ENCODE data around the gene PALM.

The PALM gene

DNA sequence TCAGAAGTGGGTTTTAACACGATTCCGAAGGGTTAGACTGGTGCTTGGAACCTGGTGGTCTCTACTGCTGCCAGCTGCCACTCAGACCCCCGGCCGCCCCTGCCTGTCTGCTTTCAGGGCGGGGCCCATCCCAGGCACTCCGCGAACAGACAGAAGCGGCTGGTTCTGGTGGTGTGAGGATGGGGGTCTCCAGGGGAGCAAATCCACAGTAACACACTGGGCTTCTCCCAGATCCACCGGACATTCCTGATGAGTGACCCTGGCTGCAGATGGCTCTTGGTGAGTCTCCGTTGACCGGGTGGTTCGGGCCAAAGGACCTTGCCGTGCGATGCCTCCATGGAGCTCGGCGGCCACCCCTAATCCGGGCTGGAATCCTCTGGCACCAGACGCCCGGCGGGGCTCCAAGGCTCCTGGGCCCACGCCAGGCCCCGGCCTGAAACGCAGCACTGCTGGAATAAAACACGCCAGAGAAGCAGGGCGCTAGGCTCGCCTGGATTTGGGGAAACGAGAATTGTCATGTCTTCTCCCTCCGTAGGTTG is 86.4 kb downstream of the PALM start:
- TF ChIP-seq ZFP3 (CRISPR knock-in tag; IDR thresholded peaks at IDR 0.05) (no peak), ZNF8 (CRISPR knock-in tag; IDR thresholded peaks at IDR 0.05) (no peak), BACH2 (CRISPR knock-in tag; IDR thresholded peaks at IDR 0.05; ENCODE audit: borderline replicate concordance) (no peak), ISL1 (CRISPR knock-in tag; IDR thresholded peaks at IDR 0.05) (no peak), CSDC2 (CRISPR knock-in tag; IDR thresholded peaks at IDR 0.05) (no peak), TCF4 (CRISPR knock-in tag; IDR thresholded peaks at IDR 0.05; ENCODE audit: borderline replicate concordance) (no peak), OSR1 (CRISPR knock-in tag; IDR thresholded peaks at IDR 0.05) (no peak), GLIS3 (CRISPR knock-in tag; IDR thresholded peaks at IDR 0.05) (no peak), PPARA (CRISPR knock-in tag; IDR thresholded peaks at IDR 0.05; ENCODE audit: borderline replicate concordance) (no peak), ZNF70 (CRISPR knock-in tag; IDR thresholded peaks at IDR 0.05) (no peak), ARNTL (CRISPR knock-in tag; IDR thresholded peaks at IDR 0.05; ENCODE audit: borderline replicate concordance, low read depth) (no peak), ZFP30 (CRISPR knock-in tag; IDR thresholded peaks at IDR 0.05) (no peak), RARB (CRISPR knock-in tag; IDR thresholded peaks at IDR 0.05) (no peak), ZNF565 (CRISPR knock-in tag; conservative IDR thresholded peaks at IDR 0.05; ENCODE audit: low read depth) (no peak)
- TF ChIP-seq, protein P1, sequence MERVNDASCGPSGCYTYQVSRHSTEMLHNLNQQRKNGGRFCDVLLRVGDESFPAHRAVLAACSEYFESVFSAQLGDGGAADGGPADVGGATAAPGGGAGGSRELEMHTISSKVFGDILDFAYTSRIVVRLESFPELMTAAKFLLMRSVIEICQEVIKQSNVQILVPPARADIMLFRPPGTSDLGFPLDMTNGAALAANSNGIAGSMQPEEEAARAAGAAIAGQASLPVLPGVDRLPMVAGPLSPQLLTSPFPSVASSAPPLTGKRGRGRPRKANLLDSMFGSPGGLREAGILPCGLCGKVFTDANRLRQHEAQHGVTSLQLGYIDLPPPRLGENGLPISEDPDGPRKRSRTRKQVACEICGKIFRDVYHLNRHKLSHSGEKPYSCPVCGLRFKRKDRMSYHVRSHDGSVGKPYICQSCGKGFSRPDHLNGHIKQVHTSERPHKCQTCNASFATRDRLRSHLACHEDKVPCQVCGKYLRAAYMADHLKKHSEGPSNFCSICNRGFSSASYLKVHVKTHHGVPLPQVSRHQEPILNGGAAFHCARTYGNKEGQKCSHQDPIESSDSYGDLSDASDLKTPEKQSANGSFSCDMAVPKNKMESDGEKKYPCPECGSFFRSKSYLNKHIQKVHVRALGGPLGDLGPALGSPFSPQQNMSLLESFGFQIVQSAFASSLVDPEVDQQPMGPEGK (CRISPR knock-in tag; IDR thresholded peaks at IDR 0.05; ENCODE audit: borderline replicate concordance) = no peak
- TF ChIP-seq, protein P2, sequence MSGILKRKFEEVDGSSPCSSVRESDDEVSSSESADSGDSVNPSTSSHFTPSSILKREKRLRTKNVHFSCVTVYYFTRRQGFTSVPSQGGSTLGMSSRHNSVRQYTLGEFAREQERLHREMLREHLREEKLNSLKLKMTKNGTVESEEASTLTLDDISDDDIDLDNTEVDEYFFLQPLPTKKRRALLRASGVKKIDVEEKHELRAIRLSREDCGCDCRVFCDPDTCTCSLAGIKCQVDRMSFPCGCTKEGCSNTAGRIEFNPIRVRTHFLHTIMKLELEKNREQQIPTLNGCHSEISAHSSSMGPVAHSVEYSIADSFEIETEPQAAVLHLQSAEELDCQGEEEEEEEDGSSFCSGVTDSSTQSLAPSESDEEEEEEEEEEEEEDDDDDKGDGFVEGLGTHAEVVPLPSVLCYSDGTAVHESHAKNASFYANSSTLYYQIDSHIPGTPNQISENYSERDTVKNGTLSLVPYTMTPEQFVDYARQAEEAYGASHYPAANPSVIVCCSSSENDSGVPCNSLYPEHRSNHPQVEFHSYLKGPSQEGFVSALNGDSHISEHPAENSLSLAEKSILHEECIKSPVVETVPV (CRISPR knock-in tag; IDR thresholded peaks at IDR 0.05) = no peak
- TF ChIP-seq, protein P3, sequence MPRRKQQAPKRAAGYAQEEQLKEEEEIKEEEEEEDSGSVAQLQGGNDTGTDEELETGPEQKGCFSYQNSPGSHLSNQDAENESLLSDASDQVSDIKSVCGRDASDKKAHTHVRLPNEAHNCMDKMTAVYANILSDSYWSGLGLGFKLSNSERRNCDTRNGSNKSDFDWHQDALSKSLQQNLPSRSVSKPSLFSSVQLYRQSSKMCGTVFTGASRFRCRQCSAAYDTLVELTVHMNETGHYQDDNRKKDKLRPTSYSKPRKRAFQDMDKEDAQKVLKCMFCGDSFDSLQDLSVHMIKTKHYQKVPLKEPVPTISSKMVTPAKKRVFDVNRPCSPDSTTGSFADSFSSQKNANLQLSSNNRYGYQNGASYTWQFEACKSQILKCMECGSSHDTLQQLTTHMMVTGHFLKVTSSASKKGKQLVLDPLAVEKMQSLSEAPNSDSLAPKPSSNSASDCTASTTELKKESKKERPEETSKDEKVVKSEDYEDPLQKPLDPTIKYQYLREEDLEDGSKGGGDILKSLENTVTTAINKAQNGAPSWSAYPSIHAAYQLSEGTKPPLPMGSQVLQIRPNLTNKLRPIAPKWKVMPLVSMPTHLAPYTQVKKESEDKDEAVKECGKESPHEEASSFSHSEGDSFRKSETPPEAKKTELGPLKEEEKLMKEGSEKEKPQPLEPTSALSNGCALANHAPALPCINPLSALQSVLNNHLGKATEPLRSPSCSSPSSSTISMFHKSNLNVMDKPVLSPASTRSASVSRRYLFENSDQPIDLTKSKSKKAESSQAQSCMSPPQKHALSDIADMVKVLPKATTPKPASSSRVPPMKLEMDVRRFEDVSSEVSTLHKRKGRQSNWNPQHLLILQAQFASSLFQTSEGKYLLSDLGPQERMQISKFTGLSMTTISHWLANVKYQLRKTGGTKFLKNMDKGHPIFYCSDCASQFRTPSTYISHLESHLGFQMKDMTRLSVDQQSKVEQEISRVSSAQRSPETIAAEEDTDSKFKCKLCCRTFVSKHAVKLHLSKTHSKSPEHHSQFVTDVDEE (CRISPR knock-in tag; IDR thresholded peaks at IDR 0.05) = no peak
- no peak for ATAC-seq

DNA sequence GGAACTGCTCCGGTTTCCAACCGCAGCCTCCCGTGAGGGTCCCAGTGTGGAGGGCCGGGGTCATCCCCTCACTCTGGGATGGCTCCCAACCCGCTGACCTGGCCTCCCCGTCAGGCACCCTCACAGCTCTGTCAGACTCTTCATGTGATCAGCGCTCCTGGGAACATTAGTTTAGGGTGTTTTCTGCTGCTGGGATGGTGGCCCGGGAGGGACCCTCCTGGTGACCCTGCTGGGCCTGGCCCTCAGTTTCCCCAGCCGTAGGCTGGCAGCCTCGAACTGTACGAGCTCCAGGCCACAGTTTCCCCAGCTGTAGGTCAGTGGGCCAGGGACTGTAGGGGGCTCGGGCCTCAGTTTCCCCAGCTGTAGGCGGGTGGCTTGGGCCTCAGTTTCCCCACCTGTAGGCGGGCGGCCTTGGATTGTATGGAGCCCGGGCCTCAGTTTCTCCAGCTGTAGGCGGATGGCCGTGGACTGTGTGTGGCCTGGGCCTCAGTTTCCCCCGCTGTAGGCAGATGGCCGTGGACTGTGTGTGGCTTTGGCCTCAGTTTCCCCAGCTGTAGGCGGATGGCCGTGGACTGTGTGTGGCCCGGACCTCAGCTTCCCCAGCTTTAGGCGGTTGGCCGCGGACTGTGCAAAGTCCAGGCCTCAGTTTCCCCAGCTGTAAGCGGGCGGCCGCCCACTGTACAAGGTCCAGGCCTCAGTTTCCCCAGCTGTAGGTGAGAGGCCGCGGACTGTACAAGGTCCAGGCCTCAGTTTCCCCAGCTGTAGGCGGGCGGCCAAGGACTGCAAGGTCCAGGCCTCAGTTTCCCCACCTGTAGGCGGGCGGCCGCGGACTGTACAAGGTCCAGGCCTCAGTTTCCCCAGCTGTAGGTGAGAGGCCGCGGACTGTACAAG is 87.2 kb downstream of the PALM start:
- ATAC-seq = no peak
- TF ChIP-seq ZNF8 (CRISPR knock-in tag; IDR thresholded peaks at IDR 0.05) = no peak

DNA sequence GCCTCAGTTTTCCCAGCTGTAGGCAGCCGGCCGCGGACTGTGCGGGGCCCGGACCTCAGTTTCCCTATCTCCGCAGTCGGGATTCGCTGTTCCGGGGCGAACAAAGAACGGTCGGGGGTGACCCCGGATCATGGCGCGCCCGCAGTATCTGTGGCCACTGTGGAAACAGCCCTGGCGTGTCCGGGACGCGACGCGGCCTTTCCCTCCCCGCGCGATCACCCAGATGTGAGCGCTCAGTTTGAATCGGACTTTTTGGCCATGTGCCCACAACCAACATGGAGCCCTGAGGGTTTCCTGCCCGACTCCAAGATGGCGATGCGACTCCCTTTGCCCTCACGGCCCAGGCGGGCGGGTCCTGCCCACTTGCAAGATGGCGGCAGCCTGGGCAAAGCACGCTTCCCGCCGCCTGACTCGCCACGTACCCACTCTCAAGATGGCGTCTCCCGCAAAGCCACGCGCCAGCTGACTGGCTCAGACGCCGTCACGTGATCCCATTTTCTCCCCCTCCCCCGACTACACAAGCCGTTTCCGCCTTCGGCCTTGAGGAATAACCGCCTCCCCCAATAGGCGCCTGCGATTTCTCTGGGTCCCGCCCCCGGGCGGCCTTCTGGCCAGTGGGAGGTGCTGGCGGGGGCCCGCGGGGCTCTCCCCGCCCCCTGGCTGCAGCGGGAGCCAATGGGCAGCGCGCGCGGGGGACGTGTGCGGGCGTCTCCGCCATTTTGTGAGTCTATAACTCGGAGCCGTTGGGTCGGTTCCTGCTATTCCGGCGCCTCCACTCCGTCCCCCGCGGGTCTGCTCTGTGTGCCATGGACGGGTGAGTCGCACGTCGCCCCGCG is 88.2 kb downstream of the PALM start, which contains the start of gene PTBP1:
Gene PTBP1, plus strand, starts transcription at position 761 of the 836 bp plus-strand sequence. Its CDS starts 46 bp downstream, at position 807.
- peak; percentile 88 for ATAC-seq
- TF ChIP-seq, protein P4, sequence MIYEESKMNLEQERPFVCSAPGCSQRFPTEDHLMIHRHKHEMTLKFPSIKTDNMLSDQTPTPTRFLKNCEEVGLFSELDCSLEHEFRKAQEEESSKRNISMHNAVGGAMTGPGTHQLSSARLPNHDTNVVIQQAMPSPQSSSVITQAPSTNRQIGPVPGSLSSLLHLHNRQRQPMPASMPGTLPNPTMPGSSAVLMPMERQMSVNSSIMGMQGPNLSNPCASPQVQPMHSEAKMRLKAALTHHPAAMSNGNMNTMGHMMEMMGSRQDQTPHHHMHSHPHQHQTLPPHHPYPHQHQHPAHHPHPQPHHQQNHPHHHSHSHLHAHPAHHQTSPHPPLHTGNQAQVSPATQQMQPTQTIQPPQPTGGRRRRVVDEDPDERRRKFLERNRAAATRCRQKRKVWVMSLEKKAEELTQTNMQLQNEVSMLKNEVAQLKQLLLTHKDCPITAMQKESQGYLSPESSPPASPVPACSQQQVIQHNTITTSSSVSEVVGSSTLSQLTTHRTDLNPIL (CRISPR knock-in tag; IDR thresholded peaks at IDR 0.05; ENCODE audit: low read depth) = no peak
- TF ChIP-seq, protein P2 (CRISPR knock-in tag; IDR thresholded peaks at IDR 0.05) = no peak
- TF ChIP-seq ESRRG (CRISPR knock-in tag; IDR thresholded peaks at IDR 0.05) (no peak), ARNTL (CRISPR knock-in tag; IDR thresholded peaks at IDR 0.05; ENCODE audit: borderline replicate concordance, low read depth) (peak; percentile 93), ZFP3 (CRISPR knock-in tag; IDR thresholded peaks at IDR 0.05) (peak; percentile 29; the same call in 1 of the 2 replicates), ZNF70 (CRISPR knock-in tag; IDR thresholded peaks at IDR 0.05) (no peak), ISL1 (CRISPR knock-in tag; IDR thresholded peaks at IDR 0.05) (no peak), ZNF565 (CRISPR knock-in tag; conservative IDR thresholded peaks at IDR 0.05; ENCODE audit: low read depth) (no peak), TCF4 (CRISPR knock-in tag; IDR thresholded peaks at IDR 0.05; ENCODE audit: borderline replicate concordance) (no peak), CSDC2 (CRISPR knock-in tag; IDR thresholded peaks at IDR 0.05) (peak; percentile 67; the same call in 1 of the 2 replicates)
- TF ChIP-seq, protein P3 (CRISPR knock-in tag; IDR thresholded peaks at IDR 0.05) = peak; percentile 96
- TF ChIP-seq, protein P1 (CRISPR knock-in tag; IDR thresholded peaks at IDR 0.05; ENCODE audit: borderline replicate concordance) = no peak

All from SK-N-SH treated with all-trans-retinoic acid at 6 μM for 48 hours (cell line).